HepG2 (cell line): ENCODE data around the gene SPATA32.

Experiments used
- ATF7-NPFF ChIP-seq: sonication (generic); formaldehyde crosslinking; IDR thresholded peaks from 2 replicates; pipeline ENCODE4 v1.8.1; 2023; ENCODE audit warnings: mild to moderate bottlenecking, low read depth, missing genetic modification reagents, moderate library complexity
- EP300 ChIP-seq, 3 experiments: sonication (generic) in 1 of 3; formaldehyde crosslinking in 1 of 3; IDR thresholded peaks; 2 replicates each; pipeline versions ENCODE4 v1.5.1 to v1.6.1; 2011 to 2020; ENCODE audit warnings: low read depth in 2 of 3, low read length in 2 of 3, borderline replicate concordance in 1 of 3, improper control_type of control experiment in 1 of 3, mild to moderate bottlenecking in 1 of 3, missing genetic modification reagents in 1 of 3, moderate library complexity in 1 of 3
- FOXM1 ChIP-seq: sonication (generic); formaldehyde crosslinking; IDR thresholded peaks from 2 replicates; pipeline ENCODE4 v1.5.0; 2020; ENCODE audit warnings: missing genetic modification reagents
- HOXD1 ChIP-seq: sonication (generic); formaldehyde crosslinking; IDR thresholded peaks from 2 replicates; pipeline ENCODE4 v1.5.0; 2020; ENCODE audit warnings: missing genetic modification reagents
- IRX3 ChIP-seq: sonication (generic); formaldehyde crosslinking; IDR thresholded peaks from 2 replicates; pipeline ENCODE4 v1.8.1; 2023; ENCODE audit warnings: mild to moderate bottlenecking, low read depth, missing genetic modification reagents, borderline replicate concordance
- KAT2B ChIP-seq: fragments of 150-350 bp; IDR thresholded peaks from 2 replicates; pipeline ENCODE4 v1.6.1; 2014; ENCODE audit warnings: low read depth, low read length, borderline replicate concordance
- POLR2A ChIP-seq, 2 experiments: IDR thresholded peaks; 2 replicates each; pipeline ENCODE4 v1.6.1; 2011; ENCODE audit warnings: low read depth in 2 of 2, low read length in 2 of 2, mild to moderate bottlenecking in 1 of 2, moderate library complexity in 1 of 2; ENCODE audit not compliant: insufficient read depth in 1 of 2
- ZFP1 ChIP-seq: IDR thresholded peaks from 2 replicates; pipeline ENCODE4 v1.6.1; 2016
- ZNF121 ChIP-seq: sonication (generic); formaldehyde crosslinking; IDR thresholded peaks from 2 replicates; pipeline ENCODE4 v1.5.0; 2020; ENCODE audit warnings: mild to moderate bottlenecking, missing genetic modification reagents
- TF ChIP-seq, protein P1 (sequence below), 2 experiments: sonication (generic) in 1 of 2; formaldehyde crosslinking in 1 of 2; IDR thresholded peaks; 2 replicates each; pipeline versions ENCODE4 v1.5.1 to v1.6.1; 2011 to 2020; ENCODE audit warnings: borderline replicate concordance in 1 of 2, low read depth in 1 of 2, low read length in 1 of 2, mild to moderate bottlenecking in 1 of 2, missing genetic modification reagents in 1 of 2, moderate library complexity in 1 of 2
- TF ChIP-seq, protein P2 (sequence below): sonication (generic); formaldehyde crosslinking; IDR thresholded peaks from 2 replicates; pipeline ENCODE4 v1.5.0; 2020; ENCODE audit warnings: mild to moderate bottlenecking, missing genetic modification reagents, moderate library complexity

DNA sequence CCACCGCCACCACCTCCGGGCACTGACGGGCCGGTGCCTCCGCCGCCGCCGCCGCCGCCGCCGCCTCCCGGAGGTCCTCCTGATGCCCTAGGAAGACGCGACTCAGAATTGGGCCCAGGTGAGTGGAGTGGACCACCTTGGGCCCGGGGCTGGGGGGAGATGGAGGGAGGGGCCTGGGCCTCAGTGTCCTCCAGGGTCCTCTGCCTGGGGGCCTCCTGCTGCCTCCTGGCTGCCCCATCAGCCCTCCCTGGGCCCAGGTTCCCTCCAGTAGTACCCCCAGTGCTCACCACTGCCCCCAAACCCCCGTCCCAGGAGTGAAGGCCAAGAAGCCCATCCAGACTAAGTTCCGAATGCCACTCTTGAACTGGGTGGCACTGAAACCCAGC lies 19.9 kb downstream of the SPATA32 start:
- TF ChIP-seq, protein P1, sequence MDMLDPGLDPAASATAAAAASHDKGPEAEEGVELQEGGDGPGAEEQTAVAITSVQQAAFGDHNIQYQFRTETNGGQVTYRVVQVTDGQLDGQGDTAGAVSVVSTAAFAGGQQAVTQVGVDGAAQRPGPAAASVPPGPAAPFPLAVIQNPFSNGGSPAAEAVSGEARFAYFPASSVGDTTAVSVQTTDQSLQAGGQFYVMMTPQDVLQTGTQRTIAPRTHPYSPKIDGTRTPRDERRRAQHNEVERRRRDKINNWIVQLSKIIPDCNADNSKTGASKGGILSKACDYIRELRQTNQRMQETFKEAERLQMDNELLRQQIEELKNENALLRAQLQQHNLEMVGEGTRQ (IDR thresholded peaks at IDR 0.05; ENCODE audit: low read depth, low read length): no peak
- TF ChIP-seq, protein P1 (CRISPR knock-in tag; IDR thresholded peaks at IDR 0.05; ENCODE audit: borderline replicate concordance): no peak
- TF ChIP-seq HOXD1 (CRISPR knock-in tag): no peak
- no peak for TF ChIP-seq FOXM1
- no peak for TF ChIP-seq ZNF121
- no peak for TF ChIP-seq POLR2A (IDR thresholded peaks at IDR 0.05; ENCODE audit: insufficient read depth in 1 of 2, low read depth in 2 of 2, low read length in 2 of 2)
- no peak for TF ChIP-seq ZFP1 (CRISPR knock-in tag)
- no peak for TF ChIP-seq EP300 (IDR thresholded peaks at IDR 0.05; ENCODE audit: low read depth in 2 of 2, low read length in 2 of 2)
- TF ChIP-seq EP300 (CRISPR knock-in tag; IDR thresholded peaks at IDR 0.05; ENCODE audit: borderline replicate concordance): no peak
- TF ChIP-seq, protein P2, sequence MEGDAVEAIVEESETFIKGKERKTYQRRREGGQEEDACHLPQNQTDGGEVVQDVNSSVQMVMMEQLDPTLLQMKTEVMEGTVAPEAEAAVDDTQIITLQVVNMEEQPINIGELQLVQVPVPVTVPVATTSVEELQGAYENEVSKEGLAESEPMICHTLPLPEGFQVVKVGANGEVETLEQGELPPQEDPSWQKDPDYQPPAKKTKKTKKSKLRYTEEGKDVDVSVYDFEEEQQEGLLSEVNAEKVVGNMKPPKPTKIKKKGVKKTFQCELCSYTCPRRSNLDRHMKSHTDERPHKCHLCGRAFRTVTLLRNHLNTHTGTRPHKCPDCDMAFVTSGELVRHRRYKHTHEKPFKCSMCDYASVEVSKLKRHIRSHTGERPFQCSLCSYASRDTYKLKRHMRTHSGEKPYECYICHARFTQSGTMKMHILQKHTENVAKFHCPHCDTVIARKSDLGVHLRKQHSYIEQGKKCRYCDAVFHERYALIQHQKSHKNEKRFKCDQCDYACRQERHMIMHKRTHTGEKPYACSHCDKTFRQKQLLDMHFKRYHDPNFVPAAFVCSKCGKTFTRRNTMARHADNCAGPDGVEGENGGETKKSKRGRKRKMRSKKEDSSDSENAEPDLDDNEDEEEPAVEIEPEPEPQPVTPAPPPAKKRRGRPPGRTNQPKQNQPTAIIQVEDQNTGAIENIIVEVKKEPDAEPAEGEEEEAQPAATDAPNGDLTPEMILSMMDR (CRISPR knock-in tag): no peak
- no peak for TF ChIP-seq KAT2B
- no peak for TF ChIP-seq ATF7-NPFF (CRISPR knock-in tag)
- no peak for TF ChIP-seq IRX3 (CRISPR knock-in tag)
